NOMO-1 treated with dmso at 0.1 percent for 144 hours (cell line): ENCODE data around the gene TMEM38A.
A peak's percentile ranks its signal among the peaks of the same experiment; 100 is the strongest.

Experiments used
- DNase-seq: peaks from one replicate; lab custom pipeline; 2025; ENCODE audit not compliant: unreplicated experiment; lab: John Stamatoyannopoulos, UW

TMEM38A gene

GRCh38 chr19:16660763-16661479, at the start of gene TMEM38A:
Gene TMEM38A (plus strand): TSS chr19:16661139. CDS start chr19:16661218, 79 bp downstream.
- no peak for DNase-seq

GRCh38 chr19:16612636-16613035, 48.3 kb upstream of the TMEM38A start:
- no peak for DNase-seq

- no peak for DNase-seq
Observed at GRCh38 chr19:16613841-16614240, 47.1 kb upstream of the TMEM38A start.

GRCh38 chr19:16614941-16615340, 46.0 kb upstream of the TMEM38A start:
- DNase-seq, result no peak

GRCh38 chr19:16615808-16616207, 45.1 kb upstream of the TMEM38A start:
- DNase-seq, result no peak

GRCh38 chr19:16618248-16618647, 42.7 kb upstream of the TMEM38A start:
- DNase-seq, result no peak

- DNase-seq, result no peak
Observed at GRCh38 chr19:16619457-16619856, 41.5 kb upstream of the TMEM38A start.

- DNase-seq, result no peak
Observed at GRCh38 chr19:16620018-16620417, 40.9 kb upstream of the TMEM38A start.

- no peak for DNase-seq
Observed at GRCh38 chr19:16620584-16620983, 40.4 kb upstream of the TMEM38A start.

GRCh38 chr19:16621165-16621800, 39.7 kb upstream of the TMEM38A start:
- DNase-seq, result no peak

- DNase-seq, result no peak
Observed at GRCh38 chr19:16623066-16623465, 37.9 kb upstream of the TMEM38A start.

- no peak for DNase-seq
Observed at GRCh38 chr19:16623576-16623975, 37.4 kb upstream of the TMEM38A start.

- no peak for DNase-seq
Observed at GRCh38 chr19:16624236-16624635, 36.7 kb upstream of the TMEM38A start.

GRCh38 chr19:16625163-16625958, 35.6 kb upstream of the TMEM38A start:
- DNase-seq, result no peak

- no peak for DNase-seq
Observed at GRCh38 chr19:16626796-16627192, 34.1 kb upstream of the TMEM38A start.

GRCh38 chr19:16627193-16627927, 33.6 kb upstream of the TMEM38A start:
- DNase-seq, result no peak

- no peak for DNase-seq
Observed at GRCh38 chr19:16627928-16628182, 33.1 kb upstream of the TMEM38A start.

- DNase-seq, result peak; percentile 89
Observed at GRCh38 chr19:16628183-16628983, 32.6 kb upstream of the TMEM38A start, which contains the start of gene MED26. Gene MED26 (minus strand): TSS chr19:16628204. CDS start chr19:16627943, 261 bp downstream.

- DNase-seq, result no peak
Observed at GRCh38 chr19:16628984-16629691, 31.8 kb upstream of the TMEM38A start.

- DNase-seq, result no peak
Observed at GRCh38 chr19:16631465-16631864, 29.5 kb upstream of the TMEM38A start.
